HG03442 (cell line): ENCODE data around the gene C12orf57.

Source experiments
- ATAC-seq: cut with Tn5 transposase; IDR thresholded peaks from one replicate; pipeline ENCODE4 v1.9.1; 2021; ENCODE audit warnings: mild to moderate bottlenecking, moderate library complexity; ENCODE audit not compliant: unreplicated experiment

Gene C12orf57

GRCh38 chr12:6936636-6937480 lies 7.0 kb upstream of the C12orf57 start:
- peak; percentile 1 for ATAC-seq

GRCh38 chr12:6937481-6938352 lies 6.1 kb upstream of the C12orf57 start:
- peak; percentile 88 for ATAC-seq

DNA sequence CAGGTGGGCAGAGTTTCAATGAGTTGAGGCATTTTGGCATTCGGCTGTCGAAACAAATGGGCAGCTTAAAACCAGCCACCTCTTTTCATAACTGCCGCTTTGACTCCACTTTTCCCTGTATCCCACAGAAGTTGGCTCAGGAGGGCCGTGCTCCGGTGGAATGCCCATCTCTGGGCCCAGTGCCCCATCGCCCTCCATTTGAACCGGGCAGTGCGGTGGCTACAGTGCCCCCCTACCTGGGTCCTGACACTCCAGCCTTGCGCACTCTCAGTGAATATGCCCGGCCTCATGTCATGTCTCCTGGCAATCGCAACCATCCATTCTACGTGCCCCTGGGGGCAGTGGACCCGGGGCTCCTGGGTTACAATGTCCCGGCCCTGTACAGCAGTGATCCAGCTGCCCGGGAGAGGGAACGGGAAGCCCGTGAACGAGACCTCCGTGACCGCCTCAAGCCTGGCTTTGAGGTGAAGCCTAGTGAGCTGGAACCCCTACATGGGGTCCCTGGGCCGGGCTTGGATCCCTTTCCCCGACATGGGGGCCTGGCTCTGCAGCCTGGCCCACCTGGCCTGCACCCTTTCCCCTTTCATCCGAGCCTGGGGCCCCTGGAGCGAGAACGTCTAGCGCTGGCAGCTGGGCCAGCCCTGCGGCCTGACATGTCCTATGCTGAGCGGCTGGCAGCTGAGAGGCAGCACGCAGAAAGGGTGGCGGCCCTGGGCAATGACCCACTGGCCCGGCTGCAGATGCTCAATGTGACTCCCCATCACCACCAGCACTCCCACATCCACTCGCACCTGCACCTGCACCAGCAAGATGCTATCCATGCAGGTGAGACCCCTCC lies 5.2 kb upstream of the C12orf57 start:
- ATAC-seq = no peak

- ATAC-seq = no peak
Measured at GRCh38 chr12:6939191-6939540, 4.7 kb upstream of the C12orf57 start.

DNA sequence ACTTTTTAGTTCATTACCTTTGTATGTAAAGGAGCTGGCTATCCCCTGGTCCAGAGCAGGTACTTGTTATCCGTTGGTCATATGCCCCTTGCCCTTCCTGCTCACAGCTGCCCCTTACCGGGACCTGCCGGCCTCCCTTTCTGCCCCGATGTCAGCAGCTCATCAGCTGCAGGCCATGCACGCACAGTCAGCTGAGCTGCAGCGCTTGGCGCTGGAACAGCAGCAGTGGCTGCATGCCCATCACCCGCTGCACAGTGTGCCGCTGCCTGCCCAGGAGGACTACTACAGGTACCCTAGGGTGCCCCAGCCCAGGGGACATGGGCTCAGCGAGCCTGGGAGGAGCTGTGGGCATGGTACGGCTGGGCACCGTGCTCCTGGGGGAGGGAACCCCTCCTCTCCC lies 2.6 kb upstream of the C12orf57 start:
- ATAC-seq = no peak

DNA sequence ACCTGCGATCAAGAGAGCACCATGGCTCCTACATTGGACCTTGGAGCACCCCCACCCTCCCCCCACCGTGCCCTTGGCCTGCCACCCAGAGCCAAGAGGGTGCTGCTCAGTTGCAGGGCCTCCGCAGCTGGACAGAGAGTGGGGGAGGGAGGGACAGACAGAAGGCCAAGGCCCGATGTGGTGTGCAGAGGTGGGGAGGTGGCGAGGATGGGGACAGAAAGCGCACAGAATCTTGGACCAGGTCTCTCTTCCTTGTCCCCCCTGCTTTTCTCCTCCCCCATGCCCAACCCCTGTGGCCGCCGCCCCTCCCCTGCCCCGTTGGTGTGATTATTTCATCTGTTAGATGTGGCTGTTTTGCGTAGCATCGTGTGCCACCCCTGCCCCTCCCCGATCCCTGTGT lies 2.0 kb upstream of the C12orf57 start:
- ATAC-seq = no peak

DNA sequence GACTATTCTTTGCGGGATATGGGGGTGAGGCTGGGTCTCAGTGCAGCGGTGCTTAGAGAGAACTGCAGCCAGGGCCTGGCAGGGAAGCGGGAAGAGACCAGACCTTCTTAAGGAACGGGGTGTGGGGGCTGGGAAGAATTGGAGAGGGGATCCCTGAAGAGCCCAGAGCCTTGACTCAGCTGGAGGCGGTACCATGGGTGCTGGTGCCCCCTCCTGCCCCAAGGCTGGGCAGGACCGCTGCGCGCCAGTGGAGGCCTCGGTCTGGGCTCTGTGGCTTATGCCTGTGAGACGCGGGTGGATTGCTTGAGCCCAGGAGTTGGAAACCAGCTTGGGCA lies 1.5 kb upstream of the C12orf57 start:
- ATAC-seq = no peak

GRCh38 chr12:6943389-6943721 lies 467 bp upstream of the C12orf57 start:
- ATAC-seq = peak; percentile 21

GRCh38 chr12:6944381-6945186 lies 762 bp downstream of the C12orf57 start:
- peak; percentile 34 for ATAC-seq

- no peak for ATAC-seq
Measured at GRCh38 chr12:6945613-6946012, 1.8 kb downstream of the C12orf57 start.

DNA sequence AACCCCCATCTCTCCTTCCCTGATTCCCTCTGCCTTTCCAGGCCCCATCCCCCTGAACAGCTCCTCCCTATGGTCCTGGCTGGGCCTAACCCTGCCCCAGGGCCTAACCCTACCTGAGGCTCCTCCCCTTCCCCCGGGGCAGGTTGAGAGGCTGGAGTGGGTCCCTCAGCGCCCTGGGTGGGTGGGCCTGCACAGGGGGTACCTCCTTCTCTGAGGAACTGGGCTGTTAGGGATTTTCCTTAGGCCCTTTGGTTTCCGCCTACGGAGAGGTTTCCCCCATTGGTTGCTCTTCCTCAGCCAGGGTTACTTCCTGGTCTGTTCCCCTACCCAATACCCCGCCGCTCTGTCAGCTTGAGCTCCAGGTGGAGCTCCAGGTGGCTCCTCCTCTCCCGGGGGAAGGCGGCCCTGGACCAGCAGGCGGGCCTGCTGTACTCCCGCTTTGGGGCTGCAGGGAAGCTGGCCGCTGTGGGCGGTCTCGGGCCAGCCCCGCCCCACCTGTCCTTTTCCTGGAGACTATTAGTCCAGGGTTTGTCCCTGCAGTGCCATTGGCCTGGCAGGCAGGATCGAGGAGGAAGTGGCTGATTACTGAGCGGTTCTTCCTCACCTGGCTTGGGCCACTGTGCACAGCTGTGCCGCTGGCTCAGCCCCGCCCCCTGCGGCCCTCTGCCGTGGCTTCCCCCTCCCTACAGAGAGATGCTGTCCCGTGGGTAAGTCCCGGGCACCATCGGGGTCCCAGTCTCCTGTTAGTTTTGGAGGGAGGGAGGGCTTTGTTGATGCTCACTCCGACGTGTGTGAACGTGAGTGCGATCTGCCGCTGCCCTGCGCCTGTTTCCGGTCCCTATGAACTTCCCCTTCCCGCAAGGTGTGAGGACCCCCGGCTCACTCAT lies 2.5 kb downstream of the C12orf57 start:
- ATAC-seq = no peak

DNA sequence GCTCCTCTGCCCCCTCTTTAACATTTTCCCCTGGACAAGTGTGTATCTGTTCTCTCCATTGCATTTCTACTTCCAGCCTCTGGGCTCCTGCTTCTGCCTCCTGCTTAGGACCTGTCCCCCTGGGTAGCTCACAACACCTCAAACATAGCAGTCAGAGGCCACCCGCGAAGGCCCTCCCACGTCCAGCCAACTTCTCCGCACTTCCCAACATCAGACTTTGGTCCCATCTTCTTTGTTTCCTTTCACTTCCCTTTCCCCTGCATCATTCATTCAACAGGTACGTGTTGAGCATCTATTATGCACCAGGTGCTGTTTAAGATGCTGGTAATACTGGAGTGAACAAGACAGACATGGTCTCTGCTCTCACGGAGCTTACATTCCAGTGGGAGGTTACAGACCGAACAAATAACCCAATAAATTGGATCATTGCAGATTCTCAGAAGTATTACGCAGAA lies 3.1 kb downstream of the C12orf57 start:
- ATAC-seq = no peak

GRCh38 chr12:6947615-6948014 lies 3.8 kb downstream of the C12orf57 start:
- no peak for ATAC-seq

- no peak for ATAC-seq
Measured at GRCh38 chr12:6948873-6949594, 5.2 kb downstream of the C12orf57 start.

GRCh38 chr12:6950401-6950801 lies 6.6 kb downstream of the C12orf57 start:
- no peak for ATAC-seq

- no peak for ATAC-seq
Measured at GRCh38 chr12:6950811-6951540, 7.2 kb downstream of the C12orf57 start, which contains the start of gene PTPN6. Gene PTPN6 (plus strand): TSS chr12:6951356. CDS start chr12:6951513, 157 bp downstream.

DNA sequence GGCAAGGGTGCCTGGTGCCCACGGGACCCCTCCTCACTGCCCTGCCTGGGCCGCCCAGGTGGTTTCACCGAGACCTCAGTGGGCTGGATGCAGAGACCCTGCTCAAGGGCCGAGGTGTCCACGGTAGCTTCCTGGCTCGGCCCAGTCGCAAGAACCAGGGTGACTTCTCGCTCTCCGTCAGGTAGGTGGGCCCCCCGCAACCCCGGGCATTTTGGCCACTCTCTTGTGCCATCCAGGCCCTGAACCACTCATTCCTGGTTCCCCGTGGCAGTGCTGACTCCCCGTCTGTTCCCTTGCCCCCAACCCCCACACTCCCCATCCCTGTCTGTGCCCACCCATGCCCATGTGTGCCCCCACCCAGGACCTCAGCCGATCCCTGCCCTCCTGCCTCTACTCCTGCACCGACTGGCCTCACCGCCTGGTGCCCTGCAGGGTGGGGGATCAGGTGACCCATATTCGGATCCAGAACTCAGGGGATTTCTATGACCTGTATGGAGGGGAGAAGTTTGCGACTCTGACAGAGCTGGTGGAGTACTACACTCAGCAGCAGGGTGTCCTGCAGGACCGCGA lies 7.8 kb downstream of the C12orf57 start:
- no peak for ATAC-seq
